Stimulated activated CD4-positive, alpha-beta T cell treated with anti-CD3 and anti-CD28 coated beads, TNF-alpha, amount 100 ng/mL, for 4 hours (primary cell): ENCODE results near the gene KBTBD3.

Experiments
- DNase-seq, 3 experiments: peaks; one replicate each; pipeline ENCODE4 v3.0.0-alpha.2; 2020; ENCODE audit warnings: low read depth in 3 of 3

Gene KBTBD3

DNA sequence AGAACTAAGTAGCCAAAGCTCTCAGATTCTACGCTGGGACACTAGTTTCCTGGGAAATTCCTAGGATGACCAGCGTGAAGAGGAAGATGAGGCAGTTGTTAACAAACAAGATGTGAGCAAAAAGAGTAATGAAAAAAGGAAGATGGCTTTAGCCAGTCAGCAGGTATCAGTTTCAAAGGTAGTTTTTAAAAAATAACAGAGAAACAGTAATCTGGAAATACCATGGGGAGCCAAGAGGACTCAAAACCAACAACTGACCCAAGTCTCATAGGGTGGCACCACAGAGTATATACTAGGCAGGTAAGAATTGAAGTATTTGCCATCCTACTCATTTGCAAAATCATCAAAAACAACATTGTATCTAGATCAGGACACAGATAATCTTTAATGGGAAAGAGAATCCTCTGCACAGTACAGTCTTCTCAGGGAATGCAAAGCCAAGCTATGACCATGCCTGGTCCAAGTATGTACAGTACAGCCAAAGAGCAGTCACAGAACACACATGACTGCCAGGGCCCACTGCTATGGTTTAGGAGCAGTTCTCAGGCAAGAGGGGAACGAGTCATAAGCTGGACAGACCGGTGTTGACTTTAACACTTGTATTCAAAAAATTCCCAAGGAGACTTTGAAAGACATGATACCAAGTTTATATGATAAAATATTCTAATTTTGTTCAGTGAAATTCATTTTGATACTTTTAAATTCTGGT, 75.7 kb downstream of the KBTBD3 start:
- no peak for DNase-seq
